ENCODE results near the gene SP9.

Gene SP9

DNA sequence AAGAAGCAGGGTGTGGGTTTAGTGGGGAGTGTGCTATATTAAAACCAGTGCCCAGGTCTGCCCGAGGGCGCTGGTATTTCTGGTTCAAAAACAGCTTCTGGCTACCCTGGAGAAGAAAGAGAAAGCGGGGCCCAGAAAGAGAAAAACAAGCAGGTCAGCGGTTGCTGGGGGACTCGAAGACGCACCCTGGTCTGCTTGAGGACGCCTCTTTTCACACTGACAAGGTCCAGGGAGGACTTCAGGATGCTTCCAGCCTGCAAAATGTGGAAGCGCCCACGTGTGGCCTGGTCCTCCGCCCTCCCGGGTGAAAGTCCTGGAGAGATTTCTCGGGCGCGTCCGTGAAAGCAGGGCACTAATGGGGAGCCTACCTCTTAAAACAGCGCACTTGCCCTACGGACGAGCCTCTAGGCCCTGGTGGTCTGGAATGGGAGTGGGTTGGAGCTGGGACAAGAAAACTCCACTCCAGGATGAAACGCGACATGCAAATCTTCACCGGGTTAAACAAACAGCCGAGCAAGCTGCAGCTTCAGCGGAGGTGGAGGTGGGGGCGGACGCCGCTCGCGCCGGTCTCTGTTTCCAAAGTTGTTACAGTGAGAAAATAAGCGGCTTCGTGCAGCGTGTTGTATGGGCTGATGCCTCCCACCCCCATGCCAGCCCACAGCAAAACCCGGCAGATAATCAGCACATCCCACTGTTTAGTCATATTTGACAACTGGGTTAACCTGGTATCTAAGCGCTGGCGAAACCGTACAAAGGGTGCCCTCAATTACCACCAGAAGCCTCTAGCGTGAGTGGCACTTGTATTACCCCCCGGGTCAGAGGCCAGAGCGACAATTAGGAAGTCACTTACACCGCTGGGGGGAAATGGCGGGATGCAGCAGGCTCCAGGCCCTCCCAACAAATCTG is 1.1 kb upstream of the SP9 start:
- in situ Hi-C loops (cut with MboI; ENCODE audit: low sequenced_read_pairs): no loop called here

DNA sequence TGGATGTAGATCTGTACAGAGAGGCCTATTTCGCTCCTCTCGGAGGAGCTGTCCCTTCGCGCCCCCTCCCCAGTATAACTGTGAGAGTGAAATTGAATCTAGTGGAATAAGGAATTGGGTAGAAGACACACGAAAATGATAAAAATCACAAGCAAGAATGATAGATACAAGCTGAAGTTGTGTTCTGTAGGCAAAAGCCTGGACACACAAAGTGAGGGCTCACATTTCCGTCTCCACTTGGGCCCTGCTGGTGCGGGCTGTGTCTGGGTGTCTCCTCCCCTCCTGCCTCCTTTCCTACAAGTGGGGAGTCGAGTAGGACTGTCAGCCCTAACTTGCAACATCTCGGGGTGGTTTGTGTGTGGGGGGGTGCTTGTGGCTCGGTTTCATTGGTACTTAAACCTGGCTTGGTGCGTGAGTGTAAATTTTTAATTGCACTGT is 457 bp upstream of the SP9 start:
- in situ Hi-C loops (cut with MboI; ENCODE audit: low sequenced_read_pairs): no loop called here

DNA sequence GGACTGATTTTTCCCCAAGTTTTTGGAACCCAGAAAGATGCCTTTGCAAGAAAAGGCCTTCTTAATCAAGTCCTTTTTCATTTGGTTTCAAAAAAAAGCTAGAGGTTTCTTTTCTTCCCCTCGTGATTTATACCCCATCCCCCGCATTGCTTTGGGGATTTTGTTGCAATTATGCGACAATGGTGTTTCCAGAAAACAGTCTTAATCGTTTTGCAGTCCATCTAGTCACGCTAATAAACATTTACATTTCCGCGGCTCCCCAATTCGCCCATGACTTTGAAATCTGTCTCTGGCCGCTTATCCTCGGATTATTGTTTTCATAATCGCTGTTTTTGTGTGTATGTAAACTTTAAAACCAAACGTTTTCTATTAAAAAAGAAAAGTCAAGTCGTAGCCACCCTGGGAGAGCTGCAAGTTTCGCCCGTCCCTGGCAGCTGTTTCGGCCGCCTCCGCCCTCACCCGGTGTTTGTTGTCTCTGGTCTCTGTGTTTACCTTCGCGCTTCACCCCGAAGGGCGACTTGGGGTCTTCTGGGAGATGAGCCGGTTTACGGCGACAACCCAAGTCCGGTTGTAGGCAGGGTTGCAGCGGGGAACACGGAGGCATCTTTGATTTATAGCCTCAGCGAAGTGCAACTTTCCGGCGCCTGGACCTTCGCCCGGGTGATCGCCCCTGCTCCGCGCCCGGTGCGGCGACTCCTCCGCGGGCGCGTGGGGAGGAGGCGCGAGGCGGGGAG is 667 bp downstream of the SP9 start:
- in situ Hi-C loops (cut with MboI; ENCODE audit: low sequenced_read_pairs): no loop called here

DNA sequence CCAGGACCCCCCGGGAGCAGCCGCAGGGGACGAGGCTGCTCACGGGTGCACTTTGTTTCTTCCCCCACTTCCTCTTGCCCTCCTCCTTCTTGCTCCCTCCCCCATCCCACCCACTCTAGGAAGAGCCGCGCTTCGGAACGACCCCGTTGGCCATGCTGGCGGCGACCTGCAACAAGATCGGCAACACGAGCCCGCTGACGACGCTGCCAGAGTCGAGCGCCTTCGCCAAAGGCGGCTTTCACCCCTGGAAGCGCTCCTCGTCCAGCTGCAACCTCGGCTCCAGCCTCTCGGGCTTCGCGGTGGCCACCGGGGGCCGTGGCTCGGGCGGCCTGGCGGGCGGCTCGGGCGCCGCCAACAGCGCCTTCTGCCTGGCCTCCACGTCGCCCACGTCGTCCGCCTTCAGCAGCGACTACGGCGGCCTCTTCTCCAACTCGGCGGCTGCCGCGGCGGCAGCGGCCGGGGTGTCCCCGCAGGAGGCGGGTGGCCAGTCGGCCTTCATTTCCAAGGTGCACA is 1.3 kb downstream of the SP9 start:
- in situ Hi-C loops (cut with MboI; ENCODE audit: low sequenced_read_pairs): no loop called here

DNA sequence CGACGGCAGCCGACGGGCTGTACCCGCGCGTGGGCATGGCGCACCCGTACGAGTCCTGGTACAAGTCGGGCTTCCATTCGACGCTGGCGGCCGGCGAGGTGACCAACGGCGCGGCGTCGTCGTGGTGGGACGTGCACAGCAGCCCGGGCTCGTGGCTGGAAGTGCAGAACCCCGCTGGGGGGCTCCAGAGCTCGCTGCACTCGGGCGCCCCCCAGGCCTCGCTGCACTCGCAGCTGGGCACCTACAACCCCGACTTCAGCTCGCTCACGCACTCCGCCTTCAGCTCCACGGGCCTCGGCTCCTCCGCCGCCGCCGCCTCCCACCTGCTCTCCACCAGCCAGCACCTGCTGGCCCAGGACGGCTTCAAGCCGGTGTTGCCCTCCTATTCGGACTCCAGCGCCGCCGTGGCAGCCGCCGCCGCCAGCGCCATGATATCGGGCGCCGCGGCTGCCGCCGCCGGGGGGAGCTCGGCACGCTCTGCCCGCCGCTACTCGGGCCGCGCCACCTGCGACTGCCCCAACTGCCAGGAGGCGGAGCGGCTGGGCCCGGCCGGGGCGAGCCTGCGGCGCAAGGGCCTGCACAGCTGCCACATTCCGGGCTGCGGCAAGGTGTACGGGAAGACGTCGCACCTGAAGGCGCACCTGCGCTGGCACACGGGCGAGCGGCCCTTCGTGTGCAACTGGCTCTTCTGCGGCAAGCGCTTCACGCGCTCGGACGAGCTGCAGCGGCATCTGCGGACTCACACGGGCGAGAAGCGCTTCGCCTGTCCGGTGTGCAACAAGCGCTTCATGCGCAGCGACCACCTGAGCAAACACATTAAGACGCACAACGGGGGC is 2.0 kb downstream of the SP9 start:
- in situ Hi-C loops (cut with MboI; ENCODE audit: low sequenced_read_pairs): no loop called here

DNA sequence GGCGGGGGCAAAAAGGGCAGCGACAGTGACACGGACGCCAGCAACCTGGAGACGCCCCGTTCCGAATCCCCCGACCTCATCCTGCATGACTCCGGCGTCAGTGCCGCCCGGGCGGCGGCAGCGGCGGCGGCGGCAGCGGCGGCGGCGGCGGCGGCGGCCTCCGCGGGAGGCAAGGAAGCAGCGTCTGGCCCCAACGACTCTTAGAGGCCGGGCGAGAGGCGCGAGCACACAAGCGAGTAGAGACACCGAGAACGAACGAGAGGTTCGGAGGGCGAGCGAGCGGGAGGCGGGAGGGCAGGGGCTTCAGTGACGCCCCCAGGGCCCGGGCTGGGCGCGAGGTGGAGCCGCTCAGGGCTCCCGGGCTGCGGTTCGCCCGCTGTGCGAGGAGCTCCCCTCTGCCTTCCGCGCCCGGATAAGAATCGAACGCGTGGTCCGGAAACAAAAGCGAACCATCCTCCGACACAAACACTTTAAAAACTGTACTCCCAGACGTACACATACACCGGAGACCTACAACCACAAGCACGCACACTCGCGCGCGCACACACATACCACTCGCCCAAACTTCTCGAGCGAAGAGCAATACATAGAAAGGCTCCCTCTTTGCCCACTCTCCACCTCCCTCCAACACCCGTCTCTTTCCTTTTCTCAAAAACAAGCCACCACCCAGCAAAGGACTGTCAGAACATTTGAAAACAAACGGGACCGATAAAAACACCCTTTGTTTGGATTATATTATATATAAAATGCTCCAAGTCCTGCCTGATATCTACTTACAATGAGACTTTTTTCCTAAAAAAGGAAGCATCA is 2.8 kb downstream of the SP9 start:
- in situ Hi-C loops (cut with MboI; ENCODE audit: low sequenced_read_pairs): no loop called here

DNA sequence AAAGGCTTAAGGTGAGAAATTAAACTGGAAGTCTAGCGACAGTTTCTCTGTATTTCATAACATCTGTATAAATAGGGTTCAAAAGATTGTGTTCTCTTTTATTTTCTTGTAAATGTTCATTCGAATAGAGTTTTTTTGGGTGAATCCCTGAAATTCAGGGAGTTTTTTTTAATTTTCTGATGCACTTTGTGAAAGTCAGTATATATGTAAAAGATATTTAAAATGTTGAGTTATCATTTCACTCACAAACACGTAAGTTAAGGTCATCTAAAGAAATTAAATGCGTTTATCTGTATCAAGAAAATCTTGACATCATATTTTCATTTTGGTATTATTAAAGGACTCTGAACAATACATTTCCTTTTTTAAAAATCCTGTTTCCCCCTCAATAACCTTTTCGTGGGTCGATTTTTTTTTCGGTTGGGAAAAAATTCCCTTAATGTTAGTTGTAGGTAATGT is 3.4 kb downstream of the SP9 start:
- in situ Hi-C loops (cut with MboI; ENCODE audit: low sequenced_read_pairs): no loop called here

DNA sequence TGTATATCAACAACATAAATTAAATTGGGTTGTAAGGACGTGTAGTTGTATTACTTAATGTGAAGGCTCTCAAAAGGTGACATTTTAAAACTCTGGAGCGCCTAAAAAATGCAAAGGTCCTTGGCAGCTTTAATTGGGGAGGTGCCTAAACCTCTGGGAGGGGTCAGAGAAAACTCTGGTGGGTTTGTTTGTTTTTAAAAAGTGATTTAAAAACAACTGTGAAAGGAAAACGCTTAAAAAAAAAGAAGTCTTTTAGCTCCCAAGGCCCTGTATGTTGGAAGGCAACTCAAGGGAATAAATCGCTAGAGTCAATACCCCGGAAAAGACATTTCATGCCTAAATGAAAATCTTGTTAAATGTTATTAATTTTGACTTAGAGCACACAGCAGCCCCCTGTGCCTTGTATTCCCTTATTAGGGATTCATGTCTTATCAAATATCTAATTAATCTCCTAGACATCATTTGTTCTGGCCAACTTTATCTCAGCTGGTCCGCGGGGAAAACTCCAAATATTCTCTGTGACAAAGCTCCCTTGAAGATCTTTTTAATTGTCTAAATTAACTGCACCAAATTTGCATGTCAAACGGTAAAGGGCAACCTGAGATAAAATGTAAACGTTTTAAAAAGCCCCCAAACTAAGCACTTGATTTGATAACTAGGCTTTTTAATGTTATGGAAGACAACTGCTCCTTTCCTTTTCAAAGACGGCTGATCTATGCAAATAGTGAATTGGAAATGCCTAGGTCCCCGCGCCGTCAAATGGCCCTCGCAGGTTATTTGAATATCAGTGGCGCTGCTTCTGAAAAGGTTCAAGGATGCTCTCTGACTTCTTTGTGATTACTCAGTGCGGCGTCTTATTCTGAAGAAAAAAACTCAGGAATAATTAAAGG is 4.2 kb downstream of the SP9 start:
- in situ Hi-C loops (cut with MboI; ENCODE audit: low sequenced_read_pairs): no loop called here

DNA sequence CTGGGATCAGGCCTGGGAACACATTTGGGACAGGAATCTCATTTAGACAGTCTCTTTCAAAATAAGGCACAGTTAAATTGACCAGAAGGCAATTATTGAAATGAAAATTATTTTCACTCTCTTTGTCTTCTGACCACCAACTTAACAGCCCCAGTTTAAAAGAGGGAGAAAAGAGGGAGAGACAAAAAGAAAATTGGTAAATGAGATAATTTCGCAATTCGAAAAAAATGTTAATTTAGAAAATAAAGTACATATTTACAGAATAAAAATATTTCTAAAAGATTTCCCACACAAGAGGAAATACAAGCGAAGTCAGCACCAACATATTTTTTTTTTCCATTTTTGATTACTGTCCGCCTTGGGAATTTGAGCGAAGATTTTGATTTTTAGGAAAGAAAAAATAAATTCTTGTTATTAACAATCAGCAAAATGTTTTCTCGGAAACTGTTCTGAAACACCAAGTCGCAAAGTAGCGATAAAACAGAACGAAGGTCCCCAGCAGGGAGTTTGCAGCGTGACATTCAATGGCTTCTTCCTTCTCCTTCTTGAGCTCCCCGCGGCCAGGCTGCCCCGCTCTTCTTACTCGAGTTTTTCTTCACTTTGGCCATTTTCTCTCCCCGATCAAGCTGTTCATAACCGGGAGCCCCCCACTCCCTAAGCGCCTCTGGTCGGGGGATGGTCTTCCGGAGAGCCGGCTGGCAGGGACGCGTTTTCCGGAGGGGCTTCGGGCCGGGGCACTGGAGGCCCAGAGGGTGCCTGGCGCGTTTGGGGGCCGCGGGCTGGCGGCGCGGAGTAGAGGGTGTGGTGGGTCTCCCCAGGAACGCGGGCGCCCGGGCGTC is 5.0 kb downstream of the SP9 start:
- in situ Hi-C loops (cut with MboI; ENCODE audit: low sequenced_read_pairs): no loop called here

DNA sequence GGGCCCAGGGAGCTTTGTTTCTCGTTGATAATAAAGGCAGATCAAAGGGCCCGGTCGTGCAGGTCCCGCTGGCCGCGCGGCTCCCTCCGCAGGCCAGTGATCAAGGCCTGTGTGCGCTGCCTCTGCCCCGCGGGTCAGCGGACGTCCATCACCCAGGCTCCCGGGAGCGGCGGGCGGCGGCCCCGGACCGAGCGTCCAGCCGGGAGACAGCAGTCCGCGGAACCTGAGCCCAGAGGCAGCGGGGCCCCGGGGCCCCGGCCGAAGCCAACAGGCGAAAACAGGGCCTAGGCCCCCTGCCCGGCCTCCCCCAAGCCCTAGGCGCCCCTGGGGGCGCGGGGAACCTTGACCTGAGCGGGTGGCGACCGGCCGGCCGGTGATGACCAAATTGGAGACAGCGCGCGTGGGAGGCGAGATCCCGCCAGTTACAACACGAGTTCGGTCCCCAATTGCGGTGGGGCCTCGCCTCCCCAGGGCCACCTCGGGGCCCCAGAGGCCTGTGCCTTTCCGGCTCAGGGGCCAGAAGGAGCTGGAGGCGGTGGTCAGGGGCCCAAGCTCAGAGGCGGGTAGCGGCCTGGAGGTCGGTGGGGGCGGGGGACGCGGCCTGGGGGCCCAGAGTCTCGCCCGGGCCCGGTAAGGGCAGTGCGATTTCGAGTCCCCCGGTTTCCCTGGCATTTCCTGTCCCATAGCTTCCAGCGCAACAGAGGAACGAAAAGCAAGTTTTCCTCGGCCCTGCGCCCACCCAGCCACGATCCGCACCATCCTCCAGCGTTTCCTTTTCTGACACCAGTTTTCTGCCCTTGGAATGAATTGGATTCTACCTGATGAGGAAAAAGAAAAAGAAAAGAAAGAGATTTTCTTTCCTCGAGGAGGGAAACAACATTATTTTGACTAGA is 5.9 kb downstream of the SP9 start:
- in situ Hi-C loops (cut with MboI; ENCODE audit: low sequenced_read_pairs): no loop called here

DNA sequence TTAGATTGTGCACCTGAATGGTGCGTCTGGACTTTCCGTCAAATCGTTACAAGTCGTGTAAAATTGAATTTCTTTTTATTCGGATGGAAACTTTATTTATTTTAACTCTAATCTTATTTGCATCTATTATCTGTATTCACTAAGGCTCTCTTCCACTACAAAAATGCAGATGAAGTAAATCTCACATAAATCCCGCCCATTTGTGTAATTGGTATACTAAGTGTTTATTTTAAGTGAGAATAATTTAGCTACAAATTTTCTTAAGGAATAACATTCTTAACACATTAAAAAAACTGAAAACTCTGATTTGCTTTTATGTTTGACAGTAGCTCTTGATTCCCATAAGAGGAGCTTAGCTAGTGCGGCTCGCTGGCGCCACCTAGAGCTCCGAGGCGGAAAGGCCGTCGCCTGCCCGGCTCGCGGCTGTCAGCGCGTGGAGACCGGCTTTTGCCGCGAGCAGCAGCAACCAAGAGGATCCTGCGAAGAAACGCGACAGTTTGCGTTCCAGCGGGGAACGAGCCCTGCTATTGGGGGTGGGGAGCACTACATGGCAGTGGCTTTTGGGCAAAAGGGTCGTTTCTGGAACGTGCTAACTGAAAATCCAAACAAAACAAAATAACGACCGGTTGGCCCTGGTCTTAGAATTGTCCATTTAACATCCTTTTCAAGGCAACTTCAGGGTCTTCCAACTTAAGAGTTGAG is 6.7 kb downstream of the SP9 start:
- in situ Hi-C loops (cut with MboI; ENCODE audit: low sequenced_read_pairs): no loop called here

DNA sequence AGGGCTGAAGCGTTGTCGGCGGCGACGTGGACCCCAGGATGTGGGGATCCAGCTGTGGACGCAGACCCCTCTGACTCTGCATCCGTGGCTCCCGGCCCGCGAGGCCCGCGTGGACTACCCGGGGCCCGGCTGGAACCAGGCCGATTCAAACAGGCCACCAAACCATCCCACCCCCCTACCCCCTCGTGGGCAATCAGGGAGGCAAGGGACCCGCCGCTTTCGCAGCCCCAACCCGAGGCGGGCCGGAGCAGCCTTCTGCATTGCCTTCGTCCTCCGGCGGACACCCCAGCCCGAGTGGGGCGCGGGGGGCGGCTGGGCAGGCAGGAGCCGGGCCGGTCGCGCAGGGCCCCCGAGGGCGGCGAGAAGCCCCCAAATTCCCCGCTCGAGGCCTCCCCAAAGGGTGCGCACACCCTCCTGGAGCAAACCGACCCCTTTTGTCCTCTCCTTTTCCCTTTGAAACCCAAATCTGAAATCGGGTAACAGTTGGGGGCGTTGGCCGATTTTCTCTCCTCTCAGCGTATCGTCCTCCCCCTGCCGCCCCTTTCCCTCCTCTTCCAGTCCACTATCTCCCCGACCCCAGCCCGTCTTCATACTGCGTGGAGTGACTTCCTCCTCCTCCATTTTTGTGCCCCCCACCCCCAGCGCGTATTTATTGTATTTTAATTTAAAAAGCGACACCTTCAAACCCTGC is 7.4 kb downstream of the SP9 start:
- in situ Hi-C loops (cut with MboI; ENCODE audit: low sequenced_read_pairs): no loop called here

DNA sequence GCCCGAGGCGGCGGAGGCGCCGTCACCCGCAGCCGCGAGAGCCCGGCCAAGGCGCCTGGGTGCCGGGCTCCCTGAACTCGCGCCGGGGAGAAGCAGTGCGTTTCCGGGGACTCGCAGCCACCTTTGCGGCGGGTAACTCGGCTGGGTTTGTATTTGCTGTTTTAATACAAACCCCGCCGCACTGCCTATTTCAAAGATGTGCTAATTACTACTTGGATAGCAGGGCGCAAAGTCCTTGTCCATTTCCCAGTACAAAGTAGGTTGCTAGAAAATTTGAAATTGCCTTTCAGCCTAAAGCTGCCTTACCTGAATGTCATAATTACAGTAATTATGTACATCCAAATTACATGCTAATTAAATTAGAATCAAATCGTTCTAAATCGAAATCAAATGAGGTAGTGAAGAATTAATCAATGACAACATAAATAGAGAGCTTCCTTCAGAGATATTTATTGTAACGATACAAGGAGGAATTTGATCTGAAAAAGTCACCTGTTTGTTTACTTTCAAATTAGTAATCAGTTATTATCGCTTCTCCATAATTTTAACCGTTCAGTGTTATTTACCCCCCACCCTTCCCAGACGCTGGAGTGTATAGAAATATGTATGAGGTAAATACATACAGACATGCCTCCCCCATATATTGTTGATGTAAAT is 8.1 kb downstream of the SP9 start:
- in situ Hi-C loops (cut with MboI; ENCODE audit: low sequenced_read_pairs): no loop called here

DNA sequence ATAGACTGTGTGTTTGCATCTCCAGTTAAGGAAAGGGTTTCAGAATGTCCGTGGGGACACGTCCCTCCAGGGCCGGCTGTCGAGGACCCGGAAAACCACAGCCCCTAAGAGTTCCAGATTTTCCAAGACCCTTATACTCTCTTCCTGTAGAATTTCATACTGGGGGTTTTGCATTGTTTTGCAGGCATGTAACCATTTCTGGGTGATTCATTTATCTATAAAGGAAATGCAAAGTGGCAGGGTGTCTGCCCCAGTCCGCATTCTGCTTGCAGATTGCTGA is 8.5 kb downstream of the SP9 start:
- in situ Hi-C loops (cut with MboI; ENCODE audit: low sequenced_read_pairs): no loop called here

DNA sequence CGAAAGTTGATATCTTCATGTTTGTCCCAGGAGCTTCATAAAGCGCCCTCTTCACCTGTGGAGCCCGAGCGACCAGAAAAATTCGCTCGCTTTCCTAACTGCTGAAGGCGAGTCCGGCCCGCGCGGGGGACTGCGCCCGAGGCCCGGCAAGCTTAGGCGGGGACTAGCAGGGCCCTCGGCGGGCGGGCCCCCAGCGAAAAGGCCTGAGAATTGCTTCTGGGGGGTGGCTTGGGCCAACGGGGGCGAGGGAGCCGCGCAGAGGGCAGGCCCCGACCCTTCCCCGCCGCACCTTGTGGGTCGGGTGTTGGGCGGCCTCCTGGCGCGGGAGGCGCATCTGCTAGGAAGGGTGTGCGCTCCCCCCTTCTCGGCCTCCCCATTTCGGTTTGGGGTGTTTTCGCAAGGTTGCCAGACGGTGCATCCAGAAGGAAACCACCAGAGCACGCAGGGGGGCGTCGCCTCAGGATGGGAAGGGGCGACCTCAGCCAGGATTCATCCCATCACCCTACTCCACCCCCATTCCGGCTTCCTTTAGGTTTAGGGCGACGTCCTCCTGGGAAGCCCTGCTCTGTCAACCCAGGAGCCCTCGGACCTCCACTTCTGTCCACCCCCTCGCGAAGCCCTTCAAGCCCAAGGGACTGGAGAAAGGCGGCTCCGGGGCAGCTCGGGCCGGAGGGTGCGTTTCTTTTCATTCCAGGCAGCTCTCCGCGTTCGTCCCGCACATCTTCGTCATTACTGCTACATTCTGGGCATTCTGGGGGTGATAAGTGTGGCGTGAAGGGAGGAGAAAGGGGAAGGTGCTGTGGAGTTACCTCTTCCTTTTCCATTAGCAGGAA is 9.1 kb downstream of the SP9 start:
- in situ Hi-C loops (cut with MboI; ENCODE audit: low sequenced_read_pairs): no loop called here

All from hTERT RPE-1 (cell line).